SK-N-MC (cell line): ENCODE measurements around the gene EPB41L4B.

ENCODE experiments used
- EZH2 ChIP-seq: fragments of 200-600 bp; sonication (generic); IDR thresholded peaks from one replicate; pipeline ENCODE4 v1.6.1; 2017; ENCODE audit warnings: antibody characterized with exemption
- POLR2AphosphoS5 ChIP-seq: IDR thresholded peaks from 2 replicates; pipeline ENCODE4 v1.6.1; 2012; ENCODE audit warnings: mild to moderate bottlenecking, low read depth, low read length, borderline replicate concordance

- TF ChIP-seq POLR2AphosphoS5 (no peak), EZH2 (no peak)
These were observed 129.1 kb downstream of the EPB41L4B start for GRCh38 chr9:109191746-109192145.
